Measurements from ENCODE around the gene PIGC. TPM values are rescaled to one million over a fixed set of nuclear protein-coding genes. Genes with fewer than 3 reads are reported as not detected.

Gene PIGC
- total and polyA plus RNA-seq, 4 donors, result 8.6 to 18.4 (median 13.2) TPM

DNA sequence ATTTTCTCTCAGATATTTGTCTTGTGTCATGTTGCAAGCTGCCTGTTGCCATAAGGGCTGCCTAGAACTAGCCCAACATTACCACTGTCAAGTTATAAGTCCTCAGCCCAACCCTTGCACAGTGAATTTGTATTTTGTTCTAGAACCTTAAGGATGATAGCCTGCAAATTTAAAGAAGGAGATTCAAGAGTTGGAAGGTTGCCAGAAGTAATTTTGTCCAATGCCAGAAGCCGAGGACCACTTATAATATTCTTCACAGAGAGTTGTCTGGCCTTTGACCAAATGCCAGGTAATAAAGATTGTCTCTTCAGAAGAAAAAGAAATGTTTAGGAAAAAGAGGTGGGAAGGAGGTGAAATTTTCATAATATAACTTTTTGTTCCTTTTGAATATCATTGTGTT, 48.6 kb upstream of the PIGC start:
- no peak for DNase-seq (ENCODE audit: low spot score)
- Histone ChIP-seq H3K36me3 (ENCODE audit: control insufficient read depth in 4 of 4, insufficient read depth in 3 of 4, low read depth in 1 of 4, low read length in 3 of 4) (no peaks in the 10 kb centered on the region), H3K9me3 (ENCODE audit: control insufficient read depth in 4 of 4, low read length in 3 of 4) (no peaks in the 10 kb centered on the region), H3K27me3 (ENCODE audit: control insufficient read depth in 4 of 4, insufficient read depth in 4 of 4, low read length in 3 of 4) (no peaks in the 10 kb centered on the region), H3K4me3 (ENCODE audit: low read depth in 1 of 3, low read length in 3 of 3) (no peak overlapping the region), H3K9ac (ENCODE audit: low read depth in 1 of 2, low read length in 2 of 2) (no peak overlapping the region), H3K4me1 (ENCODE audit: control insufficient read depth in 4 of 4, insufficient read depth in 4 of 4, low read length in 3 of 4) (no peaks in the 10 kb centered on the region), H3K27ac (ENCODE audit: low read depth in 1 of 2, low read length in 2 of 2) (no peak overlapping the region)
- no peak for TF ChIP-seq YY1 (IDR thresholded peaks at IDR 0.05)
- WGBS, result 83% methylated on average over 1 of the region's 1 CpG

DNA sequence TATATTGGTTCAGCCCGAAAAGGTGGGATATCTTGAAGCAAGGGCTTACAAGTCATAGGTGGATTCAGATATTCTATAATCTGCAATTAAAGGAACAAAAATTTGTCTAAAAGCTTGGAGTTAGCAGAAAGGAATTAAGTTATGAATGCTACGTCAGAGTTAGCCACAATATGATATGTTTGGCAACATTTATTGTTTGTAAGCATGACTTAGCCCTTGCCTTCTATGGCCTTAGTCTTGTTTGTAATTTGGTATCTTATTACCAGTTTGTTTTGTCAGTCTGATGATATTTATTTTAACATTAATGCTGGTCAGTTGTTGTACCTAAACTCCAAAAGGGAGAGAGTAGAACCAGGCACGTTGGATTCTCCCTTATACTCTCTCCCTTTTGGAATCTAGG, 46.0 kb upstream of the PIGC start:
- H3K27ac ChIP-seq (ENCODE audit: low read depth in 1 of 2, low read length in 2 of 2), result no peak overlapping the region
- TF ChIP-seq, protein P1, sequence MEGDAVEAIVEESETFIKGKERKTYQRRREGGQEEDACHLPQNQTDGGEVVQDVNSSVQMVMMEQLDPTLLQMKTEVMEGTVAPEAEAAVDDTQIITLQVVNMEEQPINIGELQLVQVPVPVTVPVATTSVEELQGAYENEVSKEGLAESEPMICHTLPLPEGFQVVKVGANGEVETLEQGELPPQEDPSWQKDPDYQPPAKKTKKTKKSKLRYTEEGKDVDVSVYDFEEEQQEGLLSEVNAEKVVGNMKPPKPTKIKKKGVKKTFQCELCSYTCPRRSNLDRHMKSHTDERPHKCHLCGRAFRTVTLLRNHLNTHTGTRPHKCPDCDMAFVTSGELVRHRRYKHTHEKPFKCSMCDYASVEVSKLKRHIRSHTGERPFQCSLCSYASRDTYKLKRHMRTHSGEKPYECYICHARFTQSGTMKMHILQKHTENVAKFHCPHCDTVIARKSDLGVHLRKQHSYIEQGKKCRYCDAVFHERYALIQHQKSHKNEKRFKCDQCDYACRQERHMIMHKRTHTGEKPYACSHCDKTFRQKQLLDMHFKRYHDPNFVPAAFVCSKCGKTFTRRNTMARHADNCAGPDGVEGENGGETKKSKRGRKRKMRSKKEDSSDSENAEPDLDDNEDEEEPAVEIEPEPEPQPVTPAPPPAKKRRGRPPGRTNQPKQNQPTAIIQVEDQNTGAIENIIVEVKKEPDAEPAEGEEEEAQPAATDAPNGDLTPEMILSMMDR (IDR thresholded peaks at IDR 0.05; ENCODE audit: low read depth, low read length, missing input control), result no peak
- TF ChIP-seq YY1 (IDR thresholded peaks at IDR 0.05) (no peak), EGR1 (IDR thresholded peaks at IDR 0.05; ENCODE audit: low read depth in 2 of 2) (no peak), FOXA2 (IDR thresholded peaks at IDR 0.05) (no peak), NR2F2 (IDR thresholded peaks at IDR 0.05) (no peak), HNF4A (conservative IDR thresholded peaks at IDR 0.05) (no peak), JUND (IDR thresholded peaks at IDR 0.05) (no peak), GABPA (IDR thresholded peaks at IDR 0.05 in 1 of 2, conservative IDR thresholded peaks at IDR 0.05 in 1 of 2) (no peak), HNF4G (IDR thresholded peaks at IDR 0.05) (no peak), FOXA1 (IDR thresholded peaks at IDR 0.05) (no peak), RAD21 (IDR thresholded peaks at IDR 0.05) (no peak), RXRA (IDR thresholded peaks at IDR 0.05) (no peak), TAF1 (conservative IDR thresholded peaks at IDR 0.05) (no peak), SP1 (IDR thresholded peaks at IDR 0.05) (no peak)
- TF ChIP-seq, protein P2, sequence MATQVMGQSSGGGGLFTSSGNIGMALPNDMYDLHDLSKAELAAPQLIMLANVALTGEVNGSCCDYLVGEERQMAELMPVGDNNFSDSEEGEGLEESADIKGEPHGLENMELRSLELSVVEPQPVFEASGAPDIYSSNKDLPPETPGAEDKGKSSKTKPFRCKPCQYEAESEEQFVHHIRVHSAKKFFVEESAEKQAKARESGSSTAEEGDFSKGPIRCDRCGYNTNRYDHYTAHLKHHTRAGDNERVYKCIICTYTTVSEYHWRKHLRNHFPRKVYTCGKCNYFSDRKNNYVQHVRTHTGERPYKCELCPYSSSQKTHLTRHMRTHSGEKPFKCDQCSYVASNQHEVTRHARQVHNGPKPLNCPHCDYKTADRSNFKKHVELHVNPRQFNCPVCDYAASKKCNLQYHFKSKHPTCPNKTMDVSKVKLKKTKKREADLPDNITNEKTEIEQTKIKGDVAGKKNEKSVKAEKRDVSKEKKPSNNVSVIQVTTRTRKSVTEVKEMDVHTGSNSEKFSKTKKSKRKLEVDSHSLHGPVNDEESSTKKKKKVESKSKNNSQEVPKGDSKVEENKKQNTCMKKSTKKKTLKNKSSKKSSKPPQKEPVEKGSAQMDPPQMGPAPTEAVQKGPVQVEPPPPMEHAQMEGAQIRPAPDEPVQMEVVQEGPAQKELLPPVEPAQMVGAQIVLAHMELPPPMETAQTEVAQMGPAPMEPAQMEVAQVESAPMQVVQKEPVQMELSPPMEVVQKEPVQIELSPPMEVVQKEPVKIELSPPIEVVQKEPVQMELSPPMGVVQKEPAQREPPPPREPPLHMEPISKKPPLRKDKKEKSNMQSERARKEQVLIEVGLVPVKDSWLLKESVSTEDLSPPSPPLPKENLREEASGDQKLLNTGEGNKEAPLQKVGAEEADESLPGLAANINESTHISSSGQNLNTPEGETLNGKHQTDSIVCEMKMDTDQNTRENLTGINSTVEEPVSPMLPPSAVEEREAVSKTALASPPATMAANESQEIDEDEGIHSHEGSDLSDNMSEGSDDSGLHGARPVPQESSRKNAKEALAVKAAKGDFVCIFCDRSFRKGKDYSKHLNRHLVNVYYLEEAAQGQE (IDR thresholded peaks at IDR 0.05), result no peak
- TF ChIP-seq, protein P3, sequence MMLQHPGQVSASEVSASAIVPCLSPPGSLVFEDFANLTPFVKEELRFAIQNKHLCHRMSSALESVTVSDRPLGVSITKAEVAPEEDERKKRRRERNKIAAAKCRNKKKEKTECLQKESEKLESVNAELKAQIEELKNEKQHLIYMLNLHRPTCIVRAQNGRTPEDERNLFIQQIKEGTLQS (IDR thresholded peaks at IDR 0.05), result no peak
- H3K4me1 ChIP-seq (ENCODE audit: control insufficient read depth in 4 of 4, insufficient read depth in 4 of 4, low read length in 3 of 4), result no peaks in the 10 kb centered on the region
- no peak overlapping the region for H3K9ac ChIP-seq (ENCODE audit: low read depth in 1 of 2, low read length in 2 of 2)
- no peak overlapping the region for H3K4me3 ChIP-seq (ENCODE audit: low read depth in 1 of 3, low read length in 3 of 3)
- H3K36me3 ChIP-seq (ENCODE audit: control insufficient read depth in 4 of 4, insufficient read depth in 3 of 4, low read depth in 1 of 4, low read length in 3 of 4), result no peaks in the 10 kb centered on the region
- 88% methylated on average over 3 of the region's 3 CpGs for WGBS
- H3K9me3 ChIP-seq (ENCODE audit: control insufficient read depth in 4 of 4, low read length in 3 of 4), result no peaks in the 10 kb centered on the region
- no peak for DNase-seq (ENCODE audit: low spot score)
- no peaks in the 10 kb centered on the region for H3K27me3 ChIP-seq (ENCODE audit: control insufficient read depth in 4 of 4, insufficient read depth in 4 of 4, low read length in 3 of 4)

Data from liver (tissue), 9 donors.